ENCODE results near the gene FFAR3.
"Not testable (repeated sequence)": the region's sequence is repeated elsewhere in the genome, so short reads cannot be mapped to it uniquely, and the experiment has no call there.

Gene FFAR3

GRCh38 chr19:35378356-35378755 lies 20.1 kb downstream of the FFAR3 start:
- DNase-seq, result no peak

GRCh38 chr19:35379545-35379944 lies 21.3 kb downstream of the FFAR3 start:
- DNase-seq, result not testable (repeated sequence)

- no peak for DNase-seq
These were observed 21.7 kb downstream of the FFAR3 start for GRCh38 chr19:35379992-35380391.

GRCh38 chr19:35380450-35381124 lies 22.3 kb downstream of the FFAR3 start:
- no peak for DNase-seq

DNA sequence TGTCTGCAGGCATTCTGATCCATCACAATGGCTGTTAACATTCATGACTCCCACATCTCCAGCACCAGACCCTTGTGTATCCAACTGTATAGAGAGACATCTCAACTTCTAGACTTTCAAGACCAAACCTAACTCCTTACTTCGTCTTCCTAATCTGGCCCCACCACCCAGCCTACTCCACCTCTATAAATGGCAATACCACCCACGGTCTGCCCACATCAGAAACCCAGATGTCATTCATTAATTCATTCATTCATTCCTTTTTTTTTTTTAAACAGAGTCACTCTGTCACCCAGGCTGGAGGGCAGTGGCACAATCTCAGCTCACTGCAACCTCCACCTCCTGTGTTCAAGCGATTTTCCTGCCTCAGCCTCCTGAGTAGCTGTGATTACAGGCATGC lies 23.1 kb downstream of the FFAR3 start:
- no peak for DNase-seq

DNA sequence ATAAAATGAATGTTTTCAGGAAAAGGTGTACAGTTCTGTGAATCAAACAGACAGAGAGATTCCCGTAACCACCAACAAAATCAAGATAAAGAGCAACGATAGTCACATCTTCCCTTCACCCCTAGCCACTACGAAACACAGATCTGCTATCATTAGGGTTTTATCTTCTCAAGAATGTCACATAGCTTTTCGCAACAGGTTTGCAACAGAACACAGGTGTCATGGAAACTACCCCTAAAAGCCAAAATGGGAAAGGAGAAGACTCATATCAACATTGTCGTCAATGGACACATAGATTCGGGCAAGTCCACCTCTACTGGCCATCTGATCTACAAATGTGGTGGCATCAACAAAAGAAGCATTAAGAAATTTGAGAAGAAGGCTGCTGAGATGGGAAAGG lies 23.7 kb downstream of the FFAR3 start:
- DNase-seq, result no peak

- no peak for DNase-seq
These were observed 25.3 kb downstream of the FFAR3 start for GRCh38 chr19:35383536-35383935.

- no peak for DNase-seq
These were observed 30.2 kb downstream of the FFAR3 start for GRCh38 chr19:35388277-35389054.

GRCh38 chr19:35389192-35389861 lies 31.1 kb downstream of the FFAR3 start:
- no peak for DNase-seq

GRCh38 chr19:35392742-35393715 lies 34.8 kb downstream of the FFAR3 start:
- DNase-seq, result no peak

DNA sequence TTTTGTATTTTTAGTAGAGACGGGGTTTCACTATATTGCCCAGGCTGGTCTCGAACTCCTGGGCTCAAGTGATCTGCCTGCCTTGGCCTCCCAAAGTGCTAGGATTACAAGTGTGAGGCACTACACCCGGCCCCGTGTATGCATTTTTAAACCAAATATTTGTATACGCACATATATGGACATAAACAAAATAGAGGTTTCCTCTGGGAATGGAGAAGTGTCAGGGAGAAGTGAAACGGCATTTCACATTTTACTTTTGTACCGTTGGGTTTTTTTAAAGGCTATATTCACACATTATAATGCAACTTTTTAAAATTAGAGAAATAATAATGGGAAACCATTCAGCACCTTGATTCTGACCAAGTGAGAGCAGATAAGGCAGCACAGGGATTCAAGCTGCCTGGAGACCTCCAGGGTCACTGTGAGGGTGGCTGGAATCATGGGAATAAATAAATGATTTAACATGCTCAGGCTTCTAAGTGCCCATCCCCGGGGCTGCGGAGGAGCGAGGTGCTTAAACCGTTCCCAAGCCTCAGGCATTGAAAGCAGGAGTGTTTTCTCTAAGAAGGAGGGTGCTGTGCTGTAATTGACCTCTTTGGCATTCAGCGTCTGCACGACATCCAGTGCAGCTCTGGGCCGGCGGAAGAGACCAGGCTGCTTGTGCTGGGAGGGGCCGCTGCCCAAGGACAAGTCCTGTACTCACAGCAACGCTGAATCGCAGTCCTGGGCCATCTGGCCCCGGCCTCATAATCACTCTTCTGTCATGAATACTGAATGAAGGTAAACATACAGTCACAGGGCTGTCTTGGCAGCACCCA lies 37.3 kb downstream of the FFAR3 start:
- DNase-seq, result no peak

- DNase-seq, result no peak
These were observed 38.1 kb downstream of the FFAR3 start for GRCh38 chr19:35396240-35396885.

- no peak for DNase-seq
These were observed 38.8 kb downstream of the FFAR3 start for GRCh38 chr19:35397064-35397463.

DNA sequence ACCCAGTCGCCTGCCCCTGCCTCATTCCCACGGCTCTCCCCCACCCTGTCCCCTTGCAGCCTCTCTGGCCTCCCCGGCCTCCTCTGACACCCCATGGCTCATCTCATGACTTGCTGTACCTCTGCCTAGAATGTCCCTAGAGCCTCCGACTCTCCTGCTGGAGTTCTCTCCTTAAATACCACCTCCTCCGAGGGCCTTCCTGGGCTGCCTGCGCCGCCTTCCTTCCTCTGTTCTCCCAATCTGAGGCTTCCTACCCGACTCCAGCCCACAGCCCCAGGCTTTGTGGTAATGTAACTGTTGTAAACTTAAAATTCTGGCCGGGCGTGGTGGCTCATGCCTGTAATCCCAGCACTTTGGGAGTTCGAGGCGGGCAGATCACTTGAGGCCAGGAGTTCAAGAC lies 40.3 kb downstream of the FFAR3 start:
- DNase-seq, result no peak

DNA sequence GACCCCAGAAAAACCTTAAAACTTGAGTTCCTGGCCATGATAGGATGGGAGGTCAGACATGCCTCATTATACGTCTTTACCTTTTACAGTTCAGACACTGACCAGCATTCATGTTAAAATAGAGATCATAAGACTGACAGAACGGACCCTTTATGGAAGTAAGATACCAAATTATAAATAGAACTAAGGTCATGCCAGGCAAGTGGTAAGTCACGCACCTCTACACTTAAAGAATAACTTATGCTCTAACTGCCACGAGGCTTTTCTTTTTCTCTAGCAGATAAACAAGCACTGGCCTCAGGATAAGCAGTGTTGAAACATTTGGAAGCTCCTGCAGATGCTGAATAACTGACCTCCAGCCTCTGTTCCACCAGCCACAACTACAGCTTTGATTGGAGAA lies 41.0 kb downstream of the FFAR3 start:
- no peak for DNase-seq

DNA sequence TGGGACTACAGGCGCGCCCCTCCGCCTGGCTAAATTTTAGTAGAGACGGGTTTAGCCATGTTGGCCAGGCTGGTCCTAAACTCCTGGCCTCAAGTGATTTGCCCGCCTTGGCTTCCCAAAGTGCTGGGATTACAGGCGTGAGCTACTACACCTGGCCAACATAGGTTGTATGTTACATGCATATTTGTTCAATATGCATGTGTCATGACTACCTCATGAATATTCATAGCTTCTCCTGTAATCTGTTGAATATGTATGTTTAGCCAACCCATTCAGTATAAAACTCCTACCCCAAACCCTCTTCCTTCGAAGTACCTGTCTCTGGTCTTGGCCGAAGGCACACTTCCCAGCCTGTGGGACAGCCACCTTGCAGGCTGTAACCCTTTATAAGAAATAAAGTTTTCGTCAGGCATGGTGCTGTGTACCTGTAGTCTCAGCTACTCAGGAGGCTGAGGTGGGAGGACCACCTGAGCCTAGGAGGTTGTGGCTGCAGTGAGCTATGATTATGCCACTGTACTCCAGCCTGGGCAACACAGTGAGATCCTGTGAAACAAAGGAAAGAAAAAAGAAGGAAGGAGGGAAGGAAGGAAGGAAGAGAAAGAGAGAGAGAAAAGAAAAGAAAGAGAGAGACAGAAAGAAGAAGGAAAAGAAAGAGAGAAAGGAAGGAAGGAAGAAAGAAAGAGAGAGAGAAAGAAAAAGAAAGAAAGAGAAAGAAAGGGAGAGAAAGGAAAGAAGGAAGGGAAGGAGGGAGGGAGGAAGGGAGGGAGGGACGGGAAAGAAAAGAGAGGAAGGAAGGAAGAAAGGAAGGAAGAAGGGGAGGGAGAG lies 41.9 kb downstream of the FFAR3 start:
- DNase-seq, result no peak

DNA sequence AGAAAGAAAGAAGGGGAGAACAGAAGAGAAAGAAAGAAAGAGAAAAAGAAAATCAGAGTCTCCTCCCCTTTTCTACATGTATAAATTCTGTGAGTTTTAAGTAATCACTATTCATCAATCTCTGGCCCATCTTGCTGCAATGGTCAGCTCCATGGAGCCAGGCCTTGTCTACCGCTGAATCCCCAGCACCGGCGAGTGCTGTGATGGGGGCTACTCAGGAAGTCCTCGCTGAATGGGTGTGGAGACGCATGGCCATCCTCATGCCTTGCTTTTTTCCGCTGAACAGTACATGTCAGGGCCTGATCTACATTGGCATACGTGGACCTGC lies 42.5 kb downstream of the FFAR3 start:
- no peak for DNase-seq

DNA sequence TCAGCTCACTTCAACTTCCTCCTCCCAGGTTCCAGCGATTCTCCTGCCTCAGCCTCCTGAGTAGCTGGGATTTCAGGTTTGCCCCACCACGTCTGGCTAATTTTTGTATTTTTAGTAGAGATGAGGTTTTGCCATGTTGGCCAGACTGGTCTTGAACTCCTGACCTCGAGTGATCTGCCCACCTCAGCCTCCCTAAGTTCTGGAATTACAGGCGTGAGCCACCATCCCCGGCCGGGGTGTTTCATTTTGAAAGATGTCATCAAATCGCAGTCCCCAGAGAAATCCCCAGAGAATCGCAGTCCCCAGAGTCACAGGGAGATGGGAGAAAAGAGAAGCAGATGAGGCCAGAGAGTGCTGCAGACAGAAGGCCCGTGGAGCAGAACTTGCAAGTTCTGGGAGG lies 43.2 kb downstream of the FFAR3 start:
- DNase-seq, result not testable (repeated sequence)

DNA sequence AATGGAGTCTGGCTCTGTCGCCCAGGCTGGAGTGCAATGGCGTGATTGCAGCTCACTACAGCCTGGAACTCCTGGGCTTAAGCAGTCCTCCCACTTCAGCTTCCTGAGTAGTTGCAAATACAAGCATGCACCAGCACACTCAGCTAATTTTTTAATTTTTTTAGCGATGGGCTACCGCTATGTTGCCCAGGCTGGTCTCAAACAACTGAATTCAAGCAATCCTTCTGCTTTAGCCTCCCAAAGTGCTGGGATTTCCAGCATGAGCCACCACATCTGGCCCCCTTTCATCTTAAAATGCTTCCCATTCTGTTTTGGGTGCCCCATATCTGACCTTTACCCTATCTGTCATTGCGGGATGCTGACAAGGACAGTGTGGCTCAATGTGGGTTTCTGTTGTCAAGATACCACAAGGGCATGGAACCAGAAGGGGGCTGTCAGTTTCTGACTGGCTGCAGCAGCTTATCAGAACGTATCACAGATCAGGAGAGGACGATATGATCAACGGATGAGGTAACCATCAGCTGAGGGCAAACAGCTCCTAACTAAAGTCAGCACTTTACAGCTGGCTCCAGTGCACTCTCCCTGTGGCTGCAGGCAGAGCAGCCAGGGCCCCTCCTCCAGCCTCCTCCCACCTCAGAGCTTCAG lies 45.0 kb downstream of the FFAR3 start:
- no peak for DNase-seq

All from stimulated activated CD4-positive, alpha-beta T cell treated with anti-CD3 and anti-CD28 coated beads, Interleukin-4, amount 100 ng/mL, for 1 hour (primary cell).